Uterus (tissue), 2 donors: ENCODE data around the gene C11orf86.

Source experiments
- CTCF ChIP-seq, 4 experiments: fragments of 200-600 bp in 2 of 4; fragments of 450-650 bp in 2 of 4; sonication (generic) in 2 of 4; IDR thresholded peaks; one replicate each; pipeline ENCODE4 v1.5.1; 2016 to 2019; ENCODE audit warnings: antibody characterized with exemption in 4 of 4, mild to moderate bottlenecking in 2 of 4, moderate library complexity in 1 of 4
- POLR2A ChIP-seq, 2 donors: fragments of 450-650 bp; IDR thresholded peaks; one replicate each; pipeline ENCODE4 v1.6.1; 2016; ENCODE audit warnings: antibody characterized with exemption in 2 of 2, mild to moderate bottlenecking in 1 of 2, moderate library complexity in 1 of 2

- no peak for TF ChIP-seq CTCF (IDR thresholded peaks at IDR 0.05)
- TF ChIP-seq POLR2A (IDR thresholded peaks at IDR 0.05): no peak
Measured at GRCh38 chr11:66999555-66999954, 24.5 kb downstream of the C11orf86 start.
